Peyer's patch (tissue), 4 donors: ENCODE measurements around the gene MKNK1. TPM values are rescaled to one million over a fixed set of nuclear protein-coding genes. Genes with fewer than 3 reads are reported as not detected.

Experiments used
- DNase-seq, 3 donors: peaks; one replicate each; pipeline ENCODE4 v3.0.0-alpha.2; 2017 to 2019
- H3K27ac ChIP-seq, 4 donors: fragments of 200-600 bp; sonication (generic); one replicate each; pipeline ENCODE4 v1.5.1; 2016 to 2019
- H3K27me3 ChIP-seq, 2 donors: fragments of 200-600 bp; sonication (generic); one replicate each; pipeline ENCODE4 v1.5.1; 2019
- H3K36me3 ChIP-seq, 3 donors: fragments of 200-600 bp; sonication (generic); one replicate each; pipeline ENCODE4 v1.5.1; 2016 to 2019
- H3K4me1 ChIP-seq, 4 donors: fragments of 200-600 bp; sonication (generic); one replicate each; pipeline ENCODE4 v1.5.1; 2016 to 2019
- H3K4me3 ChIP-seq, 4 donors: fragments of 200-600 bp; sonication (generic); 1 replicate in 3 of 4; 2 replicates in 1 of 4; pipeline ENCODE4 v1.5.1; 2016 to 2019; ENCODE audit warnings: mild to moderate bottlenecking in 1 of 4
- H3K9me3 ChIP-seq, 4 donors: fragments of 200-600 bp; sonication (generic); one replicate each; pipeline ENCODE4 v1.5.1; 2016 to 2019; ENCODE audit warnings: mild to moderate bottlenecking in 1 of 4
- CTCF ChIP-seq, 6 experiments: fragments of 450-650 bp in 4 of 6; fragments of 200-600 bp in 2 of 6; sonication (generic) in 1 of 6; IDR thresholded peaks; one replicate each; pipeline ENCODE4 v1.5.1; 2017 to 2019; ENCODE audit warnings: antibody characterized with exemption in 6 of 6, mild to moderate bottlenecking in 3 of 6, moderate library complexity in 1 of 6
- POLR2A ChIP-seq, 2 donors: fragments of 450-650 bp; IDR thresholded peaks; one replicate each; pipeline ENCODE4 v1.5.1; 2017; ENCODE audit warnings: antibody characterized with exemption in 2 of 2, mild to moderate bottlenecking in 2 of 2, moderate library complexity in 2 of 2
- total RNA-seq, 4 donors: library from RNA; depleted of rRNA; stranded (reverse); fragments of >200 nt; gene quantifications; one replicate each; pipeline ENCODE4 v1.1.0, GENCODE V29; 2016

MKNK1 gene
- total RNA-seq, 4 donors from 2014 or later, result 51.3 to 134 (median 94.2) TPM

DNA sequence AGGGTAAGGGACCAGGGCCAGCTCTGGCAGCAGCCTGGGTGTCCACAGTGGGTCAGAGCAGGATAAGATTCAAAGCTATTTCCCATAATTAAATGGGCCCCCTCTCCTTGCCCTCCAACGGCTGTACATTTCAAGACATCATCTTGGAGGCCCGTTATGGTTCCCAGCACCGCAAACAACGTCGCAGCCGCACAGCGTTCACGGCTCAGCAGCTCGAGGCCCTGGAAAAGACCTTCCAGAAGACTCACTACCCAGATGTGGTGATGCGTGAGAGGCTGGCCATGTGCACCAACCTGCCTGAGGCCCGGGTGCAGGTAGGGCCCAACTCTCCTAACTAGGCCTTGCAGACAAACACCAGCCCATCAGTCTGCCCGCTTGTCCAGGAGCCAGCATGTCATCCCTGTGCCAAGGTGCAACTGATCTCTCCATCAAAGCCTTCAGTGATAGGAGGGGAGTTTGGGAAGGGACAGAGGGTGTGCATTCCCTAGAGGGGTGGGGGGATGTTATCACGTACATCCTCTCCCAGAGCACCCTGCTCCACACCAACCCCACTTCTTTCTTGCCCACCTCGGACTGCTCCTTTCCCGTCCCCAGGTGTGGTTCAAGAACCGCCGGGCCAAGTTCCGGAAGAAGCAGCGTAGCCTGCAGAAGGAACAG lies 93.6 kb downstream of the MKNK1 start:
- Histone ChIP-seq H3K9me3 (no peaks in the 10 kb centered on the region), H3K4me3 (no peak overlapping the region), H3K4me1 (no peaks in the 10 kb centered on the region), H3K27ac (no peak overlapping the region), H3K27me3 (no peaks in the 10 kb centered on the region), H3K36me3 (no peaks in the 10 kb centered on the region)
- DNase-seq, result no peak
- TF ChIP-seq CTCF (IDR thresholded peaks at IDR 0.05) (no peak), POLR2A (IDR thresholded peaks at IDR 0.05) (no peak)

GRCh38 chr1:46508757-46509156 lies 95.3 kb downstream of the MKNK1 start:
- Histone ChIP-seq H3K36me3 (no peaks in the 10 kb centered on the region), H3K9me3 (no peaks in the 10 kb centered on the region), H3K4me3 (no peak overlapping the region), H3K4me1 (no peaks in the 10 kb centered on the region), H3K27me3 (no peaks in the 10 kb centered on the region), H3K27ac (no peak overlapping the region)
- TF ChIP-seq POLR2A (IDR thresholded peaks at IDR 0.05), result no peak
- no peak for TF ChIP-seq CTCF (IDR thresholded peaks at IDR 0.05)
- DNase-seq, result no peak

Other genes starting within 250 kb of the MKNK1 start
- 100 to 1,000 TPM; 107 to 230 (median 152) TPM for gene FAAH, start 210.0 kb downstream of the MKNK1 start, total RNA-seq
- gene DMBX1, start 114.4 kb downstream of the MKNK1 start, total RNA-seq, result not detected
- gene KNCN, start 52.6 kb downstream of the MKNK1 start, total RNA-seq, result not detected
- 10 to 100 TPM in 3 of 4 donors, 1 to 10 TPM in 1; 7.7 to 22.3 (median 14.5) TPM for gene MOB3C, start 12.5 kb upstream of the MKNK1 start, total RNA-seq
- 10 to 100 TPM; 14.0 to 46.8 (median 34.8) TPM for gene ATPAF1, start 64.1 kb upstream of the MKNK1 start, total RNA-seq
- not detected for gene TEX38, start 67.6 kb upstream of the MKNK1 start, total RNA-seq
- 100 to 1,000 TPM in 1 of 4 donors, 10 to 100 TPM in 3; 86.6 to 153 (median 96.9) TPM for gene EFCAB14, start 114.8 kb upstream of the MKNK1 start, total RNA-seq
- gene CYP4B1, start 194.8 kb upstream of the MKNK1 start, total RNA-seq, result 10 to 100 TPM in 3 of 4 donors, 1 to 10 TPM in 1; 7.4 to 48.0 (median 42.4) TPM